ENCODE results near the gene TSC22D2.

GRCh38 chr3:150409125-150409511 lies 1.0 kb downstream of the TSC22D2 start:
- no peak for TF ChIP-seq EP300 (conservative IDR thresholded peaks at IDR 0.05; ENCODE audit: poor library complexity, severe bottlenecking)
- TF ChIP-seq POLR2AphosphoS5 (IDR thresholded peaks at IDR 0.05) = no peak
- no peak for TF ChIP-seq CTCF (IDR thresholded peaks at IDR 0.05; ENCODE audit: poor library complexity, severe bottlenecking)
- TF ChIP-seq RAD21 (conservative IDR thresholded peaks at IDR 0.05) = no peak
- TF ChIP-seq REST (IDR thresholded peaks at IDR 0.05; ENCODE audit: borderline replicate concordance) = no peak
- TF ChIP-seq SMC3 (conservative IDR thresholded peaks at IDR 0.05; ENCODE audit: poor library complexity) = no peak
